Natural killer cell (primary cell): ENCODE data around the gene PARVG. TPM values are rescaled to one million over a fixed set of nuclear protein-coding genes. Genes with fewer than 3 reads are reported as not detected.

Experiments
- ATAC-seq, 3 donors: fragments of 150-1000 bp in 2 of 3; fragments of 200-7000 bp in 1 of 3; cut with Tn5 transposase; 1 replicate in 1 of 3; 2 replicates in 2 of 3; pipeline ENCODE4 v1.10.0; 2021; ENCODE audit warnings: mild to moderate bottlenecking in 2 of 3, moderate library complexity in 2 of 3
- DNase-seq, 2 donors: peaks; one replicate each; pipeline versions ENCODE4 v3.0.0 to v3.0.0-alpha.2; 2013 to 2021; ENCODE audit warnings: mixed read lengths in 1 of 2
- H3K27ac ChIP-seq: one replicate; pipeline ENCODE4 v1.5.1; 2013; ENCODE audit warnings: mild to moderate bottlenecking, low read length
- H3K27me3 ChIP-seq: one replicate; pipeline ENCODE4 v1.6.1; 2013; ENCODE audit warnings: low read length; ENCODE audit not compliant: control insufficient read depth, insufficient read depth
- H3K36me3 ChIP-seq: one replicate; pipeline ENCODE4 v1.6.1; 2013; ENCODE audit warnings: low read length; ENCODE audit not compliant: control insufficient read depth, insufficient read depth
- H3K4me1 ChIP-seq: one replicate; pipeline ENCODE4 v1.6.1; 2013; ENCODE audit warnings: low read length; ENCODE audit not compliant: control insufficient read depth, insufficient read depth
- H3K4me3 ChIP-seq: one replicate; pipeline ENCODE4 v1.5.1; 2013; ENCODE audit warnings: low read length
- H3K9me3 ChIP-seq: one replicate; pipeline ENCODE4 v1.6.1; 2013; ENCODE audit warnings: low read length; ENCODE audit not compliant: control insufficient read depth, insufficient read depth
- H3K27ac Mint-ChIP-seq, 2 donors: one replicate each; pipeline ENCODE4 v1.8.0; 2022; ENCODE audit warnings: mild to moderate bottlenecking in 2 of 2, mixed read lengths in 2 of 2, moderate library complexity in 1 of 2
- H3K27me3 Mint-ChIP-seq, 2 donors: one replicate each; pipeline ENCODE4 v1.8.0; 2022; ENCODE audit warnings: low read depth in 2 of 2, mixed read lengths in 2 of 2
- H3K36me3 Mint-ChIP-seq: one replicate; pipeline ENCODE4 v1.8.0; 2022; ENCODE audit warnings: mixed read lengths
- H3K4me1 Mint-ChIP-seq, 2 donors: one replicate each; pipeline ENCODE4 v1.8.0; 2022; ENCODE audit warnings: mixed read lengths in 2 of 2
- H3K4me3 Mint-ChIP-seq: one replicate; pipeline ENCODE4 v1.8.0; 2022; ENCODE audit warnings: mild to moderate bottlenecking, moderate library complexity, mixed read lengths
- H3K9me3 Mint-ChIP-seq, 2 donors: one replicate each; pipeline ENCODE4 v1.8.0; 2022; ENCODE audit warnings: mixed read lengths in 2 of 2
- CTCF ChIP-seq: fragments of 200-600 bp; IDR thresholded peaks from one replicate; pipeline ENCODE4 v1.8.0; 2022; ENCODE audit warnings: antibody characterized with exemption
- WGBS: methylation state at CpG from one replicate; pipeline ENCODE4 v1.1.7; 2013; ENCODE audit warnings: missing lambda C conversion rate; ENCODE audit not compliant: insufficient coverage; 5-methylcytosine and 5-hydroxymethylcytosine counted together
- intact Hi-C: fragments of 100-400 bp; cut with micrococcal nuclease; formaldehyde crosslinking; loops from one replicate; pipeline ENCODE4 v1.14.2; 2022
- total RNA-seq, 4 donors: library from RNA; stranded (reverse); fragments of 120-200 nt in 1 of 4; gene quantifications; one replicate each; pipeline versions ENCODE4 v1.2.3 to v1.2.4, GENCODE V29; 2013 to 2022

Gene PARVG
- total RNA-seq, 3 donors from 2014 or later (not counting 1 experiment from before 2014, with no cell fraction given) = 130 to 146 (median 131) TPM

DNA sequence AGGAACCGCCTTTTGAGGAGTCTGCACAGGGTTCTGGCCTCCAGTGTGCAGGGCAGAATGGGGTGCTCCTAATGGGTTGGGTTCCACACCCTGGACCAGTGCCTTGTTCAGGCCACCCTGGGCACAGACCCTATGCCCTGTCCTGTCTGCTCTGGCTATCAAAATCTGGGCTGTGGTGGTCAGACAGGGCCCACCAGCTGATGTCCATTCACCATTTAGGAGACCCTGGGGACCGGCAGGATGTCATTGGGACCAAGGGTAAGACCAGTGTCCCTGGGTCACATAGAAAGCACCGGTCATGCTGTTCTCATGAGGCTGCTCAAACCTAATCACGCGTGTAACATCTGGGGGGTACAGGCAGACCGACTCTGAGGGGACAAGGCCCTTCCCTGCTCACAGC lies 37.3 kb downstream of the PARVG start:
- H3K4me3 Mint-ChIP-seq = no peak overlapping the region
- no peak overlapping the region for H3K27ac ChIP-seq
- H3K9me3 ChIP-seq = no peaks in the 10 kb centered on the region
- no peak for TF ChIP-seq CTCF
- H3K4me1 ChIP-seq = no peaks in the 10 kb centered on the region
- DNase-seq (no peak), ATAC-seq (no peak)
- WGBS = 84% methylated on average over 6 of the region's 6 CpGs
- H3K4me1 Mint-ChIP-seq = no peaks in the 10 kb centered on the region
- H3K36me3 ChIP-seq = no peaks in the 10 kb centered on the region
- H3K4me3 ChIP-seq = no peak overlapping the region
- intact Hi-C loops = no loop called here
- H3K9me3 Mint-ChIP-seq = no peaks in the 10 kb centered on the region
- no peaks in the 10 kb centered on the region for H3K27me3 ChIP-seq
- no peaks in the 10 kb centered on the region for H3K36me3 Mint-ChIP-seq
- no peak overlapping the region for H3K27ac Mint-ChIP-seq
- H3K27me3 Mint-ChIP-seq = no peaks in the 10 kb centered on the region

GRCh38 chr22:44219101-44219870 lies 38.6 kb downstream of the PARVG start:
- ATAC-seq (no peak), DNase-seq (no peak)
- TF ChIP-seq CTCF = no peak
- Histone ChIP-seq H3K4me1 (no peaks in the 10 kb centered on the region), H3K36me3 (no peaks in the 10 kb centered on the region), H3K4me3 (no peak overlapping the region), H3K9me3 (no peaks in the 10 kb centered on the region), H3K27ac (no peak overlapping the region), H3K27me3 (no peaks in the 10 kb centered on the region)
- Mint-ChIP-seq H3K27me3 (no peaks in the 10 kb centered on the region), H3K9me3 (no peaks in the 10 kb centered on the region), H3K27ac (no peak overlapping the region), H3K36me3 (no peaks in the 10 kb centered on the region), H3K4me1 (no peaks in the 10 kb centered on the region), H3K4me3 (no peak overlapping the region)
- intact Hi-C loops = no loop called here
- 93% methylated on average over 20 of the region's 21 CpGs for WGBS

GRCh38 chr22:44220727-44221680 lies 40.3 kb downstream of the PARVG start:
- Histone ChIP-seq H3K27me3 (no peaks in the 10 kb centered on the region), H3K36me3 (no peaks in the 10 kb centered on the region), H3K9me3 (no peaks in the 10 kb centered on the region), H3K4me1 (no peaks in the 10 kb centered on the region), H3K27ac (no peak overlapping the region), H3K4me3 (no peak overlapping the region)
- Mint-ChIP-seq H3K27me3 (peaks cover 10 to 11% of the 10 kb centered on the region in 2 donors), H3K4me1 (no peaks in the 10 kb centered on the region), H3K9me3 (no peaks in the 10 kb centered on the region), H3K36me3 (no peaks in the 10 kb centered on the region), H3K27ac (no peak overlapping the region), H3K4me3 (no peak overlapping the region)
- 86% methylated on average over 23 of the region's 23 CpGs for WGBS
- DNase-seq = no peak
- TF ChIP-seq CTCF = no peak
- intact Hi-C loops = no loop called here
- ATAC-seq = no peak
